Mucosa of rectum (tissue), 2 donors: ENCODE results near the gene WEE1.
"Not testable (repeated sequence)": the region's sequence is repeated elsewhere in the genome, so short reads cannot be mapped to it uniquely, and the experiment has no call there.

Experiments used
- H3K27ac ChIP-seq, 2 donors: one replicate each; pipeline ENCODE4 v1.7.0; 2013; ENCODE audit warnings: inconsistent platforms in 2 of 2, low read depth in 2 of 2, low read length in 2 of 2
- H3K27me3 ChIP-seq, 2 donors: one replicate each; pipeline ENCODE4 v1.7.0; 2013; ENCODE audit warnings: low read length in 2 of 2; ENCODE audit not compliant: control insufficient read depth in 2 of 2, insufficient read depth in 2 of 2
- H3K36me3 ChIP-seq, 2 donors: one replicate each; pipeline ENCODE4 v1.7.0; 2013; ENCODE audit warnings: low read length in 2 of 2; ENCODE audit not compliant: control insufficient read depth in 2 of 2, insufficient read depth in 2 of 2
- H3K4me1 ChIP-seq, 2 donors: one replicate each; pipeline ENCODE4 v1.7.0; 2013; ENCODE audit warnings: low read length in 2 of 2, mild to moderate bottlenecking in 1 of 2; ENCODE audit not compliant: control insufficient read depth in 2 of 2, insufficient read depth in 2 of 2
- H3K4me3 ChIP-seq, 2 donors: one replicate each; pipeline ENCODE4 v1.7.0; 2013; ENCODE audit warnings: low read length in 2 of 2
- H3K9ac ChIP-seq, 2 donors: one replicate each; pipeline ENCODE4 v1.7.0; 2013; ENCODE audit warnings: low read length in 2 of 2, low read depth in 1 of 2, mild to moderate bottlenecking in 1 of 2
- H3K9me3 ChIP-seq, 2 donors: one replicate each; pipeline ENCODE4 v1.7.0; 2013; ENCODE audit warnings: low read length in 2 of 2; ENCODE audit not compliant: control insufficient read depth in 2 of 2
- donor health status: healthy.
- donor health status: Normal muscosa, but diverticular disease.

The WEE1 gene

DNA sequence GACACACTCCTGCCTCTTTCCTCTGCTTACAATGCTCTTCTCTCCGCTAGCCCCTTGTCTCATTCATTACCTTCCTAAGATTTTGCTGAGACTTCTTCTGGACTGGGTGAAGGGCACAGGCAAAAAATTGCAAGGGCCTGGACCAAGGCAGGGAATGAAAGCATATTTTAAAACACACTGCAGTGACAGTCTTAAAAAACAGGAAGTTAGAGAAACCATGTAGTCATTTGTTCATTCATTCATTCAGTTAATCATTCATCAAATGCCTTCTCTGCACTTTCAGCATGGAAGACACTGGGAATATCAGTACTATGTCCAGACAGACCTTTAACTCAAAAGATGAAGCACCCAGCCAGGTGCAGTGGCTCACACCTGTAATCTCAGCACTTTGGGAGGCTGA lies 45.5 kb downstream of the WEE1 start:
- Histone ChIP-seq H3K36me3 (no peaks in the 10 kb centered on the region), H3K4me1 (peaks cover 6% of the 10 kb centered on the region in 2 donors), H3K4me3 (no peak overlapping the region), H3K27me3 (no peaks in the 10 kb centered on the region), H3K9me3 (no peaks in the 10 kb centered on the region), H3K9ac (no peak overlapping the region), H3K27ac (no peak overlapping the region)

DNA sequence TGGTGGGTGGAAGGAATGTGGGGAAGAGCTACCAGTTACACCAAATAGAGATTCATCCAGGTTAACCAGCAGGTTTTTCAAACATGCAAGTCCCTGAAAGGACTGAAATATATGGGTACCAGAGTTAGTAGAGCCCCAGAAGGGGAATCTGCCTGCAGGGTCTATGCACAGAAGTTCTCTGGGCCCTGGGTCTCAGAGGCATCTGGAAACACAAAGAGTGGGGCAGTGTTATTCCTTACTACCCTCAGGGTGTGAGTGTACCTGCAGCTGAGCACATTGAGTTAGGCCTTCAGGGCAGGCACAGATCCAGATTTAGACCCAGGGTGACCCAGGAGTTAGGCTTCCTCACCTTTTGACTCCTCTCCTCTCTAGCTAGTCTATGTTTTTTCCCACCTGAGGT lies 46.5 kb downstream of the WEE1 start:
- H3K27me3 ChIP-seq: no peaks in the 10 kb centered on the region
- no peaks in the 10 kb centered on the region for H3K9me3 ChIP-seq
- no peaks in the 10 kb centered on the region for H3K36me3 ChIP-seq
- H3K9ac ChIP-seq: no peak overlapping the region
- H3K4me3 ChIP-seq: no peak overlapping the region
- no peak overlapping the region for H3K27ac ChIP-seq
- H3K4me1 ChIP-seq: no peaks in the 10 kb centered on the region

DNA sequence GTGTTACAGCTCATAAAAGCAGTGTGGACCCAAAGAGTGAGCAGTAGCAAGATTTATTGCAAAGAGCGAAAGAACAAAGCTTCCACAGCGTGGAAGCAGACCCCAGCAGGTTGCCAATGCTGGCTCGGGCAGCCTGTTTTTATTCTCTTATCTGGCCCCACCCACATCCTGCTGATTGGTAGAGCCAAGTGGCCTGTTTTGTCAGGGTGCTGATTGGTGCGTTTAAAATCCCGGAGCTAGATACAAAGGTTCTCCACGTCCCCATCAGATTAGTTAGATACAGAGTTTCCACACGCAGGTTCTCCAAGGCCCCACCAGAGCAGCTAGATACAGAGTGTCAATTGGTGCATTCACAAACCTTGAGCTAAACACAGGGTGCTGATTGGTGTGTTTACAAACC lies 48.9 kb downstream of the WEE1 start:
- H3K36me3 ChIP-seq, H3K9ac ChIP-seq, H3K9me3 ChIP-seq, H3K27me3 ChIP-seq, H3K4me1 ChIP-seq, H3K27ac ChIP-seq, H3K4me3 ChIP-seq: not testable (repeated sequence)

DNA sequence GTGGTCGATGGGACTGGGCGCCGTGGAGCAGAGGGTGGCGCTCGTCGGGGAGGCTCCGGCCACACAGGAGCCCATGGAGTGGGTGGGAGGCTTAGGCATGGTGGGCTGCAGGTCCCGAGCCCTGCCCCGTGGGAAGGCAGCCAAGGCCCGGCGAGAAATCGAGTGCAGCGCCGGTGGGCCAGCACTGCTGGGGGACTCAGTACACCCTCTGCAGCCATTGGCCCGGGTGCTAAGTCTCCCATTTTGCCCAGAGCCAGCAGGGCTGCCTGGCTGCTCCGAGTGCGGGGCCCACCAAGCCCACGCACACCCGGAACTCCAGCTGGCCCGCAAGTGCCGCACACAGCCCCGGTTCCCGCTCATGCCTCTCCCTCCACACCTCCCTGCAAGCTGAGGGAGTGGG lies 49.6 kb downstream of the WEE1 start:
- H3K9me3 ChIP-seq, H3K4me3 ChIP-seq, H3K9ac ChIP-seq, H3K36me3 ChIP-seq, H3K27me3 ChIP-seq, H3K27ac ChIP-seq, H3K4me1 ChIP-seq: not testable (repeated sequence)

DNA sequence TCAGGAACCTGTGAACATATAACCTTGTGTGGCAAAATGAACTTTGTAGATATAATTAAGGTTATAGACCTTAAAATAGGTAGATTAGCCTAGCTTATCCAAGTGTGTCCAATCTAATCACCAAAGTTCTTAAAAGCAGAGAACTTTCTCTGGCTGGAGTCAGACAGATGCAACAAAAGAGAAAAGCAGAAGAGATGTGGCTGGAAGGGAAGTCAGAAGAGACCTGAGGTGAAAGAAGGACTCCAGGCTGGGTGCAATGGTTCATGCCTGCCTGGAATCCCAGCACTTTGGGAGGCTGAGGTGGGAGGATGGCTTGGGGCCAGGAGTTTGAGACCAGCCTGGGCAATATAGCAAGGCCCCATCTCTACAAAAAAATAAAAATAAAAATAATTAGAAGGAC lies 51.0 kb downstream of the WEE1 start:
- Histone ChIP-seq H3K9me3 (no peaks in the 10 kb centered on the region), H3K27me3 (no peaks in the 10 kb centered on the region), H3K4me1 (no peaks in the 10 kb centered on the region), H3K36me3 (no peaks in the 10 kb centered on the region), H3K9ac (no peak overlapping the region), H3K4me3 (no peak overlapping the region), H3K27ac (no peak overlapping the region)

DNA sequence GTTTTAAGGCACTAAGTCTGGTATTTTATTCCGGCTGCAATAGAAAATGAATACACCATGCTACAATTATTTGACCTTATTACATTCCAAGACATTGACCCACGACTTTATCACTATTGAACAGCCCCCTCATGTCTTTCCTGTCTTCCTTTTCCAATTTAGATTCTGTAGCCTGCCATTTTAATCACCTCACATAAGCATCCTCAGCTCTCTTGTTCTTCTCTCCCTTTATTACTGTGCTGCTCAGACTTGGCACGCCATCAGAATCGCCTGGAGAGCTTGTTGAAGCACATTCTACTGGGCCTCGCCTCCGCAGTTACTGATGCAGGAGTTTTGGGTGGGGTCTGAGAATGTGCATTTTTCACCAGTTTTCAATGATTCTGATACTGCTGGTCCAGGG lies 51.7 kb downstream of the WEE1 start:
- H3K9me3 ChIP-seq: no peaks in the 10 kb centered on the region
- no peaks in the 10 kb centered on the region for H3K27me3 ChIP-seq
- no peaks in the 10 kb centered on the region for H3K36me3 ChIP-seq
- H3K4me1 ChIP-seq: no peaks in the 10 kb centered on the region
- no peak overlapping the region for H3K4me3 ChIP-seq
- no peak overlapping the region for H3K9ac ChIP-seq
- no peak overlapping the region for H3K27ac ChIP-seq

DNA sequence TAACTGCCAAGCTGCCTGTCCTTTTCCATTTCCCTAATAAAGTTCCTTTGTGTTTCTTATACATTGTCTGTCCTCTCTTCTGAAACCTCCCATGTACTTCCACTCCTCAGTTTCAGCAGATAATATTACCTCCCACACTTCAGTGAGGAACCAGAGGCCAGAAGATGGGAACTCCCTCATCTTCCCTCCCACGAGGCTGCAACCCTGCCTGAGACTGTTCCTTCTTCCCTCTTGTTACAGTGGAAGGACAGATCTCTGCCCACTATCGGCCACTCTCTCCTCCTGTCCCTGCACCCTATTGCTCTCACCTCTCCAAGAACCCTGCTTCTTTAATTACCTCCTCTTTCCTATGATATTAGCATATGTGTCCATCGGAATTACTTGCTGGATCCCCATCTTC lies 52.3 kb downstream of the WEE1 start:
- Histone ChIP-seq H3K9me3 (no peaks in the 10 kb centered on the region), H3K9ac (no peak overlapping the region), H3K4me1 (no peaks in the 10 kb centered on the region), H3K4me3 (no peak overlapping the region), H3K36me3 (no peaks in the 10 kb centered on the region), H3K27me3 (no peaks in the 10 kb centered on the region), H3K27ac (no peak overlapping the region)

DNA sequence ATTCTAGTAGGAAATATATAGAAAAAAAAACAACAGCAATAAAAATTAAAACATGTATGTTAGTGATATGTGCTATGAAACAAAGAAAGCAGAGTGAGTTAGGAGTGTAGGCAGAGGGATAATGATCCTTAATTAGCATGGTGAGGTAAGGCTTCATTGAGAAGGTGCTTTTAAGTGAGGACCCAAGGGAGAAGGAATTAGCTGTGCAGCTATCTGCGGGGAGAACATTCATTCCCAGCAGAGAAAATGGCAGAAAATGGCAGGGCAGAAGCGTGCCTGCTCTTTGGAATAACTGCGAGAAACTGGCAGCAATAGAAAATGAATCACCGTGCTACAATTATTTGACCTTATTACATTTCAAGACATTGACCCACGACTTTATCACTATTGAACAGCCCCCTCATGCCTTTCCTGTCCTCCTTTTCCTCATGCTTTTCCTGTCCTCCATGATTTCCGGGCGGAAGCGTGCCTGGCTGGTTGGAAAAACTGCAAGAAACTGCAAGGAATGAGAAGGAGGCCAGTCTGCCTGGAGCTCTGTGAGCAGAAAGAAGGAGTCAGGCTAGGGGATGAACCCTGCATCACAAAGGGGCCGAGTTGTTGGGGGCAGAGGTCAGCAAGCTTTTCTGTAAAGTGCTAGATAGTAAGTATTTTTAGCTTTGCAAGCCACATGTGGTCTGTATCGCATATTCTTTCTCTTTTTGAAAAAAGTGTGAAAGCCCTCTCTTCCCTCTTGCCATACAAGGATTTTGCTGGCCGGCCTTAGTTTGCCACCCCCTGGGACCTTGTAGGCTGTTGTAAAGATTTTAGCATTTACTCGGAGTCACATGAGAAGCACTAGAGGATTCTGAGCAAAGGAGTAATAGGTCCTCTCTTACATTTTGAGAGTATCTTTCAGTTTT lies 53.3 kb downstream of the WEE1 start:
- Histone ChIP-seq H3K4me1 (no peaks in the 10 kb centered on the region), H3K27ac (no peak overlapping the region), H3K27me3 (no peaks in the 10 kb centered on the region), H3K9ac (no peak overlapping the region), H3K36me3 (no peaks in the 10 kb centered on the region), H3K9me3 (no peaks in the 10 kb centered on the region), H3K4me3 (no peak overlapping the region)

DNA sequence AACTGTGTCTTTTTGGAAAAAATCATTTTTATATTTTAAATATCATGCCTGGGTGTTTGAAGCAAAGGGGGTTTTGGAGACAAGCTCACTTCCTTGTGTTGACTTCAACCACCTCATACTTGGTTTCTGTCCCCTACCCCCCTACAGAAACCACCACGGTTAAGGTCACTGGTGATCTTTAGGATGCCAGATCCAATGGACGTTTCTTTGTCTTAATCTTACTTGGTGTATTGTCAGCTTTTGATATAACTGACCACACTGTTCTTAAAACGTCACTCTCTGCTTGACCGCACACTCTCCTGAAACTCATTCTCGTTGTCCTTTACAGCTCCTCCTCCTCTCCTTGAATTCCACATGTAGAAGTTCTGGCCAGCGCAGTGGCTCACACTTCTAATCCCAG lies 55.6 kb downstream of the WEE1 start:
- Histone ChIP-seq H3K4me3 (no peak overlapping the region), H3K27ac (no peak overlapping the region), H3K27me3 (no peaks in the 10 kb centered on the region), H3K9ac (no peak overlapping the region), H3K4me1 (no peaks in the 10 kb centered on the region), H3K36me3 (no peaks in the 10 kb centered on the region), H3K9me3 (no peaks in the 10 kb centered on the region)

DNA sequence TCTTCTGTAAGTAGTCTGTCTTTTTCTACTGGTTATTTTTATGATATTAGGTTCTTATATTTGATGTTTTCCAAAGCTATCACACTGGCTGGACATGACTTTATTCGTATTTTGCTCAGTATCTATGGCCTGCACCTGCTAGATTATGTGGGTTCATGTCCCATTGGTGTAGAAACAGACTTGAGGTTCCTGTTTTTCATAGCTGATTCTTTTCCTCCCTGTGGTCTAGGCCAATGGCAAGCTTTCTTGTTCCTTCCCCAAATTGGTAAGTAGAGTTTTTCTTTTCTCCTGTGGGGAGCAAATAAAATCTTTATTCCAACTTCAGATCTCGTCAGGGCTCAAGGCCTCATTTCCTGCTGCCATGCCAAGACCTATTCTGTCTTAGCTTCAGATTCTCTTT lies 60.2 kb downstream of the WEE1 start:
- Histone ChIP-seq H3K9ac (no peak overlapping the region), H3K27ac (no peak overlapping the region), H3K9me3 (no peaks in the 10 kb centered on the region), H3K27me3 (no peaks in the 10 kb centered on the region), H3K4me3 (no peak overlapping the region), H3K4me1 (no peaks in the 10 kb centered on the region), H3K36me3 (no peaks in the 10 kb centered on the region)
